Erythroblast (primary cell): ENCODE data around the gene ZSCAN25.
"Not testable (repeated sequence)": the region's sequence is repeated elsewhere in the genome, so short reads cannot be mapped to it uniquely, and the experiment has no call there.

ENCODE experiments used
- DNase-seq, 2 experiments: peaks; one replicate each; lab custom pipeline; 2025; lab: John Stamatoyannopoulos, UW
- GATA1 ChIP-seq: IDR thresholded peaks from 2 replicates; pipeline ENCODE4 v1.6.1; 2011; ENCODE audit warnings: low read depth, mild to moderate bottlenecking, control low read depth, low read length, moderate library complexity
- POLR2A ChIP-seq: IDR thresholded peaks from 2 replicates; pipeline ENCODE4 v1.6.1; 2011; ENCODE audit warnings: mild to moderate bottlenecking, low read length

The ZSCAN25 gene

GRCh38 chr7:99616359-99617191 lies at the start of gene ZSCAN25:
Gene ZSCAN25 (plus strand): TSS chr7:99616946. CDS start chr7:99619607, 2,661 bp downstream.
- DNase-seq: peak; percentile 94 to 95
- TF ChIP-seq POLR2A (peak; percentile 82), GATA1 (no peak)

- DNase-seq: not testable (repeated sequence)
Observed at GRCh38 chr7:99568770-99569169, 48.0 kb upstream of the ZSCAN25 start.

GRCh38 chr7:99571768-99572167 lies 45.0 kb upstream of the ZSCAN25 start:
- no peak for DNase-seq
- TF ChIP-seq GATA1 (no peak), POLR2A (no peak)

GRCh38 chr7:99573257-99573656 lies 43.5 kb upstream of the ZSCAN25 start:
- TF ChIP-seq GATA1 (no peak), POLR2A (no peak)

GRCh38 chr7:99576251-99576650 lies 40.5 kb upstream of the ZSCAN25 start:
- TF ChIP-seq POLR2A: no peak
- no peak for TF ChIP-seq GATA1
- no peak for DNase-seq

More at GRCh38 chr7:99573257-99573656, 43.5 kb upstream of the ZSCAN25 start:
- no peak for DNase-seq

GRCh38 chr7:99579281-99579955 lies 37.3 kb upstream of the ZSCAN25 start:
- TF ChIP-seq GATA1: no peak
- no peak for TF ChIP-seq POLR2A
- peak in 1 of 2 experiments; percentile 41 for DNase-seq

GRCh38 chr7:99579956-99580777 lies 36.6 kb upstream of the ZSCAN25 start:
- DNase-seq: peak; percentile 28 to 51

GRCh38 chr7:99580778-99581332 lies 35.9 kb upstream of the ZSCAN25 start:
- DNase-seq: not testable (repeated sequence)

More at GRCh38 chr7:99579956-99580777, 36.6 kb upstream of the ZSCAN25 start:
- TF ChIP-seq GATA1 (no peak), POLR2A (no peak)

GRCh38 chr7:99588868-99589267 lies 27.9 kb upstream of the ZSCAN25 start:
- no peak for DNase-seq
- TF ChIP-seq GATA1: no peak
- TF ChIP-seq POLR2A: no peak

- no peak for TF ChIP-seq POLR2A
- TF ChIP-seq GATA1: no peak
- DNase-seq: no peak
Observed at GRCh38 chr7:99594948-99595745, 21.6 kb upstream of the ZSCAN25 start.

GRCh38 chr7:99596408-99596955 lies 20.3 kb upstream of the ZSCAN25 start:
- DNase-seq: no peak
- TF ChIP-seq GATA1 (no peak), POLR2A (no peak)

GRCh38 chr7:99597762-99598501 lies 18.8 kb upstream of the ZSCAN25 start, which contains the start of gene TMEM225B:
Gene TMEM225B (plus strand): TSS chr7:99598267. CDS start chr7:99604389, 6,122 bp downstream.
- TF ChIP-seq POLR2A (no peak), GATA1 (no peak)
- DNase-seq: no peak
